PFSK-1 (cell line): ENCODE results near the gene STXBP1.

Experiments
- FOXP2 ChIP-seq: optimal IDR thresholded peaks from 2 replicates; pipeline ENCODE3; 2011; ENCODE audit warnings: borderline replicate concordance, control low read depth, inconsistent platforms; ENCODE audit not compliant: insufficient read depth; ENCODE audit errors: extremely low read length, extremely low read depth
- POLR2AphosphoS5 ChIP-seq: IDR thresholded peaks from 2 replicates; pipeline ENCODE4 v1.6.1; 2012; ENCODE audit warnings: low read depth, mild to moderate bottlenecking, control low read depth, low read length, moderate library complexity
- SIN3A ChIP-seq: IDR thresholded peaks from 2 replicates; pipeline ENCODE4 v1.6.1; 2012; ENCODE audit warnings: mild to moderate bottlenecking, low read length, moderate library complexity, borderline replicate concordance; ENCODE audit not compliant: insufficient read depth
- TAF1 ChIP-seq: IDR thresholded peaks from 2 replicates; pipeline ENCODE4 v1.6.1; 2012; ENCODE audit warnings: low read length, control low read depth, borderline replicate concordance; ENCODE audit not compliant: insufficient read depth
- TF ChIP-seq, protein P1 (sequence below), 2 experiments: IDR thresholded peaks; 2 replicates each; pipeline versions ENCODE4 v1.6.1 to v1.8.0; 2011 to 2012; ENCODE audit warnings: low read depth in 2 of 2, low read length in 2 of 2, control low read depth in 1 of 2, inconsistent platforms in 1 of 2, mild to moderate bottlenecking in 1 of 2, moderate library complexity in 1 of 2; ENCODE audit not compliant: insufficient read depth in 1 of 2

The STXBP1 gene

DNA sequence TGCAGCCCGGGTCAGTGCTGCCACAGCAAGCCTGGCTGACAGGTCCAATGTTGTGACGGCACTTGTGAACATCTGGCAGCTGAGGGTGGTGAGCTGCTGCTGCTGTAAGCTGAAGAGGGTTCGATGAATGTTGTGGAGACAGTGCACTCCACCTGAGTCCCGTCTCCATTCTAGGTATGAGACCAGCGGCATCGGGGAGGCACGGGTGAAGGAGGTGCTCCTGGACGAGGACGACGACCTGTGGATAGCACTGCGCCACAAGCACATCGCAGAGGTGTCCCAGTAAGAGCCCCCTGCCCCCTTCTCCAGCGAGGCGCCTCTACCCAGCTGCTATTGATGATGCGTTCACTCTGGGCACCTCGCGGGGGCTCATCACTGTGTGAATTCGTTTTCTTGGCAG is 55.8 kb downstream of the STXBP1 start:
- TF ChIP-seq FOXP2 (no peak), SIN3A (no peak), TAF1 (no peak), POLR2AphosphoS5 (no peak)
- TF ChIP-seq, protein P1, sequence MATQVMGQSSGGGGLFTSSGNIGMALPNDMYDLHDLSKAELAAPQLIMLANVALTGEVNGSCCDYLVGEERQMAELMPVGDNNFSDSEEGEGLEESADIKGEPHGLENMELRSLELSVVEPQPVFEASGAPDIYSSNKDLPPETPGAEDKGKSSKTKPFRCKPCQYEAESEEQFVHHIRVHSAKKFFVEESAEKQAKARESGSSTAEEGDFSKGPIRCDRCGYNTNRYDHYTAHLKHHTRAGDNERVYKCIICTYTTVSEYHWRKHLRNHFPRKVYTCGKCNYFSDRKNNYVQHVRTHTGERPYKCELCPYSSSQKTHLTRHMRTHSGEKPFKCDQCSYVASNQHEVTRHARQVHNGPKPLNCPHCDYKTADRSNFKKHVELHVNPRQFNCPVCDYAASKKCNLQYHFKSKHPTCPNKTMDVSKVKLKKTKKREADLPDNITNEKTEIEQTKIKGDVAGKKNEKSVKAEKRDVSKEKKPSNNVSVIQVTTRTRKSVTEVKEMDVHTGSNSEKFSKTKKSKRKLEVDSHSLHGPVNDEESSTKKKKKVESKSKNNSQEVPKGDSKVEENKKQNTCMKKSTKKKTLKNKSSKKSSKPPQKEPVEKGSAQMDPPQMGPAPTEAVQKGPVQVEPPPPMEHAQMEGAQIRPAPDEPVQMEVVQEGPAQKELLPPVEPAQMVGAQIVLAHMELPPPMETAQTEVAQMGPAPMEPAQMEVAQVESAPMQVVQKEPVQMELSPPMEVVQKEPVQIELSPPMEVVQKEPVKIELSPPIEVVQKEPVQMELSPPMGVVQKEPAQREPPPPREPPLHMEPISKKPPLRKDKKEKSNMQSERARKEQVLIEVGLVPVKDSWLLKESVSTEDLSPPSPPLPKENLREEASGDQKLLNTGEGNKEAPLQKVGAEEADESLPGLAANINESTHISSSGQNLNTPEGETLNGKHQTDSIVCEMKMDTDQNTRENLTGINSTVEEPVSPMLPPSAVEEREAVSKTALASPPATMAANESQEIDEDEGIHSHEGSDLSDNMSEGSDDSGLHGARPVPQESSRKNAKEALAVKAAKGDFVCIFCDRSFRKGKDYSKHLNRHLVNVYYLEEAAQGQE (IDR thresholded peaks at IDR 0.05; ENCODE audit: insufficient read depth in 1 of 2, low read depth in 2 of 2, low read length in 2 of 2), result no peak

DNA sequence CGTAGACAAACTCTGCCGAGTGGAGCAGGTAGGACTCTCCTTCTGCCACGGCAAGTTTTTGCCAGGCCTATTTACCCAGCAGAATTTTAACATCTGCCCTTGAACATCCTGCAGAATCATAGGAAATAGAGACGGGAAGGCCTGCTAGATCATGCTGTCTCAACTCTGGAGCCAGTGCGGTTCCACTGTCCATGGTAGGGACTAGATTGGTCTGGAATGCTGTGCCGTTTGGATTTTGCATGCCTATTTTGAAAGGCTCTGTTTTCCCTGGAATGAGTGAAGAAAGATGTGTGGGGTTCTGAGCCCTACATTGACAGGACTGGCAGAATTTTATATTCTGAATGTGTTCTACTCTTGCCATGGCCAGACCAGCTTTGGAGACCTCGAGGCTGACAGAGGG is 61.2 kb downstream of the STXBP1 start:
- no peak for TF ChIP-seq POLR2AphosphoS5
- TF ChIP-seq SIN3A, result no peak
- TF ChIP-seq TAF1, result no peak
- TF ChIP-seq, protein P1 (IDR thresholded peaks at IDR 0.05; ENCODE audit: insufficient read depth in 1 of 2, low read depth in 2 of 2, low read length in 2 of 2), result peak in 1 of 2 experiments; percentile 47; a peak in 1 of 4 replicates
- TF ChIP-seq FOXP2, result no peak

DNA sequence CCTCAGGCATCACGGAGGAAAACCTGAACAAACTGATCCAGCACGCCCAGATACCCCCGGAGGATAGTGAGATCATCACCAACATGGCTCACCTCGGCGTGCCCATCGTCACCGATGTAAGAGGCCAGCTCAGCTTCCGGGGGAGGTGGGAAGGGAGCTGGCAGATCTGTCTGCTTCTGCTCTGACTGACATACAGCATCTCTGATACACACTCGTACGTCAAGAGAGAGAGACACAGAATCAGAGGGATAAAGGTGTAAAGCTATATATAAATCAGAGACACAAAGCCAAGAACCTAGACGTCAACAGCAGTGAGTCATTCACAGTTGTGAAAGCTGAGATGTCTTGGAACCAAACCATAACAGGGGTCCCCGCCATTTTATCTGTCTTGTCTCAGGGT is 64.6 kb downstream of the STXBP1 start:
- no peak for TF ChIP-seq SIN3A
- TF ChIP-seq TAF1, result no peak
- TF ChIP-seq, protein P1 (IDR thresholded peaks at IDR 0.05; ENCODE audit: insufficient read depth in 1 of 2, low read depth in 2 of 2, low read length in 2 of 2), result no peak
- no peak for TF ChIP-seq POLR2AphosphoS5
- no peak for TF ChIP-seq FOXP2

DNA sequence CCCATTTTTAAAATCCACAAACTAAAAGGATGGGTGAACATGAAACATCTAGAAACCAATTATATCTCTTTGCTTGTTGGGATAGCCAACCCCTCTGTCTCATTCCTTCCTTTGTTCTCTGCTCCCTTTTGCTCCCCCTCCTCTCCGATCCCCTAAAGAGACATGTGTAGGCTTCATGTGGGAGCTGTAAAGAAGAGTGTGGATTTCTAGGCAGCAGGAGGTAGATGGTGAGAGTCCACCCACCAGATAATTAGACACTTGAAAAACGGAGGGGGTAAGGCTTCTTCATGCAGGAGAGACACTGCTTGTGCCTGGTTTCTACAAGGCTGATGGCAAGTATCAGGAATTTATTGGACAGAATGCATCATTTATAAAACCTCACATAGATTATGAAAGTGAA is 67.4 kb downstream of the STXBP1 start:
- TF ChIP-seq SIN3A, result no peak
- no peak for TF ChIP-seq TAF1
- TF ChIP-seq, protein P1 (IDR thresholded peaks at IDR 0.05; ENCODE audit: insufficient read depth in 1 of 2, low read depth in 2 of 2, low read length in 2 of 2), result no peak

DNA sequence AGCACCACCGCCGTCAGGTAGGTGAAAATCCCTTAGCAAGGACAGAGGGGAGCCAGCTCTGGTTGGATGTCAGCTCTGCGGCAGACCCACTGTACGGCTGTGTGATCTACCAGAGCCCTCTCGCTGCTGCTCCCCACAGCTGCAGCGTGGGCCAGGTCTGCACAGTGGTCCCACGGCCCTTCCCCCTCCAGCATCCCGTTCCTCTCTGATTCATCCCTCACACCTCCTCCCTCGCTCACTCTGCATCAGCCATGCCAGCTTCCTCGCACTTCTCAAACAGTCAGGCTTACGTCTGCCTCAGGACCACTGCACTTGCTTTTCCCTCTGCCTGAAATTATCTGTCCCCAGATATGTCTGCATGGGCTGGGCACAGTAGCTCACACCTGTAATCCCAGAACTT is 68.1 kb downstream of the STXBP1 start:
- no peak for TF ChIP-seq TAF1
- TF ChIP-seq, protein P1 (IDR thresholded peaks at IDR 0.05; ENCODE audit: insufficient read depth in 1 of 2, low read depth in 2 of 2, low read length in 2 of 2), result no peak
- TF ChIP-seq POLR2AphosphoS5, result no peak
- TF ChIP-seq SIN3A, result no peak
- TF ChIP-seq FOXP2, result no peak
